GM21737 (cell line): ENCODE data around the gene PHPT1.

Experiments used
- ATAC-seq: cut with Tn5 transposase; IDR thresholded peaks from one replicate; pipeline ENCODE4 v1.9.1; 2021; ENCODE audit warnings: mild to moderate bottlenecking, moderate library complexity; ENCODE audit not compliant: unreplicated experiment

PHPT1 gene

DNA sequence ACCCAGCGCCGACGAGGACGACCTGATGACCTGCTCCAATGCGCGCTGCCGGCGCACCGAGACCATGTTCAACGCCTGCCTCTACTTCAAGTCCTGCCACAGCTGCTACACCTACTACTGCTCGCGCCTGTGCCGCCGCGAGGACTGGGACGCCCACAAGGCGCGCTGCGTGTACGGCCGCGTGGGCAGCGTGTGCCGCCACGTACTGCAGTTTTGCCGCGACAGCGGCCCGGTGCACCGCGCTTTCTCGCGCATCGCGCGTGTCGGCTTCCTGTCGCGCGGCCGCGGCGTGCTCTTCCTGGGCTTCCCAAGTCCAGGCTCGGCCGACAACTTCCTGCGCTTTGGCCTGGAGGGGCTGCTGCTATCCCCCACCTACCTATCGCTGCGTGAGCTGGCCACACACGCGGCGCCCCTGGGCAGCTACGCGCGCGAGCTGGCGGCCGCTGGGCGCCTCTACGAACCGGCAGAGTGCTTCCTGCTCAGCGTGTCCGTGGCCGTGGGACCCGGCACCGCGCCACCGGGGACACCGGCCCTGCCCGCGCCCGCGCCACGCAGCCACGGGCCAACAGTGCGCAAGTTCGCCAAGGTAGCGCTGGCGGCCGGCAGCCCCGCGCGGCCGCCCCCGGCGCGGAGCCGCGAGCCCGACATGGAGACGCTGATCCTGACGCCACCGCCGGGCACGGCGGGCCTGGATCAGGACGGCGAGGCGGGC, 2.7 kb upstream of the PHPT1 start:
- ATAC-seq, result no peak

GRCh38 chr9:136847088-136847825, 2.0 kb upstream of the PHPT1 start:
- no peak for ATAC-seq

DNA sequence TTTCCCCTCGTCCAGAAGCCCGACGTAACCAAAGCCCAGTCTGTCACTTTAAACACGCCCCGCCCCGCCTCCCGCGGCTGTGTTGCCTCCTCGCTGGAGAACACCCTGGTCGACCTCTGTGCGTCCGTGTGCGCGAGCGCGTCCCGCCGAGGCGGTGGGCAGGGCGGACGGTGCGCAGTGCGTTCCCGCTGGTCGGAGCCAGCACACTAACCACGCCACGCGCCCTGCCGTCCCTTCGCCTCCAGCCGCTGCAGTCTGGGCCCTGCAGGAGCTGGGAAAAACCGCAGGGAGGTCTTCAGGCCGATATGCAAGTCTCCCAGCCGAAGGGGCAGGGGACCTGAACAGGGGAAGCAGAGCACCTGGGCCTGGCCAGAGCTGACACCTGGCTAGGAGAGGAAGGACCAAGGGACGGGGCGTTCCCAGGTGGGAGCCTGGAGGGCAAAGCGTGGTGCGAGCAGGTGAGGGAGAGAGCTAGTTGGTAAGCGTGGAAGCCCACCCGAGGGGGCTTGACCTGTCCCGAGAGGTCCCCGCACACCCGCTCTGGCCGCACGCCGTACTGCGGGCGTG, 1.3 kb upstream of the PHPT1 start:
- ATAC-seq, result no peak

DNA sequence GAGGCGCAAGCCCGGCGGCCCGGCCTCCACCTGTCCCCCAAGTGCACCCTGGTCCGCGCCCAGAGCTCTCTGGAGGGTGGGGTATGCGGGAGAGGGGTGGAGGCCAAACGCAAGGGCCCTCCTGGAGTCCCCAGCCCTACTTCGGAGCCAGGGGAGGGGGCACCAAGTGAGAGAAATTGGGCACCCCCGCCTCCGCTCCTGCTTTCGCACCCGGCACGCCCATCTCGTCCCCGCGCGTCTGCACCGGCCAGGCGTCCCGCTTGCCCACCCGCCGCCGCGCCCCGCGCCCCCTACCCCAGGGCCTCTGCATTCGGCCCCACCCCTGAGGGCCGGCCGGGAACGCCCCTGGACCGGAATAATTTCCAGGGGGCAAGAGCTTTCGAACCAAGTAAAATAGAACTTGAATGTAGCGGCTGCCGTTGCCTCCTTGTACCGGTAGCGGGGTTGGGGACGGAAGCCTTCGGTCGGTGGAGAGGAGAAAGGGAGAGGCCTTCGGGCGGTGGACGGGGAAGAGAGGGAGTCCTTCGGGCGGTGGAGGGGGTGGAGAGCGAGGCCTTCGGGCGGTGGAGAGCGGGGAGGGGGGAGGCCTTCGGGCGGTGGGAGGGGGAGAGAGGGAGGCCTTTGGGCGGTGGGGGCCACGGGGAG, 694 bp upstream of the PHPT1 start:
- no peak for ATAC-seq

- ATAC-seq, result no peak
These were observed 1.0 kb downstream of the PHPT1 start for GRCh38 chr9:136849960-136850865.

GRCh38 chr9:136850866-136851775, 1.9 kb downstream of the PHPT1 start:
- ATAC-seq, result no peak

DNA sequence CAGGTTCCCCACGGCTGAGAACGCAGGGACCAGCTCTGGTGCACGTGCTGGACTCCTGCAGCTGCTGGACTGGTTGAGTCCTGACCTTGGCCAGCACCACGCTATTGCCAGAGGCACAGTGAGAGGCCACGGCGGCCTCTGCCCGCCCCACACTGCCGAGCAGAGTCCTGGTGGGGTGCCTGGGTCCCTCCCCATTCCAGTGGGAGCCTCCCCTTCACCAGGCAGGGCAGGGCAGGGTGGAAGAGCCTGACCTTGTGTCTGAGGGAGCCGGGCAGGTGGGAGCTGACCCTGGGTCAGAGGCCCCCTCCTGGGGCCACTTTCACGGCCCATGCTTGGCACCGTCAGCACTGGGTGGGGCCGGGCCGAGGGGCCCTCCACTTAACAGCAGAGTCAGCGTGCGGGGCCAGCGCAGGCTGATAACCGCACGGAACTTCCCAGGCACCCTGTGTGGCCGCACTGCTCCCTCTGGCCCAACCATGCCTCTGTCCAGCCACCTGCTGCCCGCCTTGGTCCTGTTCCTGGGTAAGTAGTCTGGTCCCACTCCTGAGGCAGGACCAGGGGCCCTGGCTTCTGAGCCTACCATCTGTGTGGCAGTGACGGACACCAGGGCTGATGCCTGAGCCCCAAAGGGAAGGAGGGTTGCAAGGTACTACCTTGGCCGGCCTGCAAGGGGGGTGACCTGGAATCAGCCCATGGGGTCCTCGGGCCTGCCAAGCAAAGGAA, 2.9 kb downstream of the PHPT1 start, which contains the start of gene MAMDC4:
TSS of gene MAMDC4 (plus strand) at position 406 of the 723 bp plus-strand sequence. CDS start at position 477, 71 bp downstream.
- no peak for ATAC-seq

DNA sequence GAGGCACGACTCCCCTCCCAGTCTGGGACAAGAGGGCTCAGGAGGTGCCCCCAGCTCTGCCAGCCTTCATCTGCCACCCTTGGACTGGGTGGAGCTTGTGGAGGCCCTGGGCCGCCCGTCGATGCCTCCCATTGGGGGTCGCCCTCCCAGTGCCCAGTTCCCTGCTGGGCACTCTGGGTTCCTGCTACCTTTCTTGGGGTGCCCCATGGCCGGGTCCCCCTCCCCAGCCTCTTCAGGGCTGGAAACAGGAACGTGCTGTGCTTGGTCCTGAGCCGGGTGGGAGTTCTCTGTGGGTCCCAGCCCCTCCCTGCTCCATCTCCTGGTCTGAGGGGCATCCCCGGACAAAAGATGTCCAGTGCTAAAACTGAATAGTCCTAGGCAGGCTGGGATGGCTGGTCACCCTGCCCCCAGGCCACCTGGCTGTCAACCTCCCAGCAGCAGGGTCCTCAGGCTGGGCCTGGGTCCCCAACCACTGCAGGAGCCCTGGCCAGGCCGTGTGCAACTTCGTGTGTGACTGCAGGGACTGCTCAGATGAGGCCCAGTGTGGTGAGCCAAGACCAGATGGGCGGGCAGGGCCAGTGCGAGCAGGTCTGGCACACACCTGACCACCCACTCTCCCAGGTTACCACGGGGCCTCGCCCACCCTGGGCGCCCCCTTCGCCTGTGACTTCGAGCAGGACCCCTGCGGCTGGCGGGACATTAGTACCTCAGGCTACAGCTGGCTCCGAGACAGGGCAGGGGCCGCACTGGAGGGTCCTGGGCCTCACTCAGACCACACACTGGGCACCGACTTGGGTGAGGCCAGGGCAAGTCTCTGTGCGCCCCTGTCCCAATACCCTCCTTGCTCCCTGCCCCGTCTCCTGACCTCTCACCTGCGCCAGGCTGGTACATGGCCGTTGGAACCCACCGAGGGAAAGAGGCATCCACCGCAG, 3.7 kb downstream of the PHPT1 start:
- ATAC-seq, result no peak

DNA sequence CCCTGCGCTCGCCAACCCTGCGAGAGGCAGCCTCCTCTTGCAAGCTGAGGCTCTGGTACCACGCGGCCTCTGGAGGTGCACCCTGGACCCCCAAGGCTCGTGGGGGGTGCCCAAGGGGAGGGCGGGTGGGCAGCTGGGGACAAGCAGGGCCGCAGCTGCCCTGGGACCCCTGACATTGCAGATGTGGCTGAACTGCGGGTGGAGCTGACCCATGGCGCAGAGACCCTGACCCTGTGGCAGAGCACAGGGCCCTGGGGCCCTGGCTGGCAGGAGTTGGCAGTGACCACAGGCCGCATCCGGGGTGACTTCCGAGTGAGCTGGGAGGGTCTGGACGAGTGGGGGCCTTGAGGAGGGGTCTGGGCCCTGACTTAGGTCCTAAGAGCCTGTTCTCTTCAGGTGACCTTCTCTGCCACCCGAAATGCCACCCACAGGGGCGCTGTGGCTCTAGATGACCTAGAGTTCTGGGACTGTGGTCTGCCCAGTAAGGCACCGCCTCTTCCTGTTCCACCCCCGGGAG, 4.4 kb downstream of the PHPT1 start:
- no peak for ATAC-seq

- no peak for ATAC-seq
These were observed 5.1 kb downstream of the PHPT1 start for GRCh38 chr9:136854113-136854841.

DNA sequence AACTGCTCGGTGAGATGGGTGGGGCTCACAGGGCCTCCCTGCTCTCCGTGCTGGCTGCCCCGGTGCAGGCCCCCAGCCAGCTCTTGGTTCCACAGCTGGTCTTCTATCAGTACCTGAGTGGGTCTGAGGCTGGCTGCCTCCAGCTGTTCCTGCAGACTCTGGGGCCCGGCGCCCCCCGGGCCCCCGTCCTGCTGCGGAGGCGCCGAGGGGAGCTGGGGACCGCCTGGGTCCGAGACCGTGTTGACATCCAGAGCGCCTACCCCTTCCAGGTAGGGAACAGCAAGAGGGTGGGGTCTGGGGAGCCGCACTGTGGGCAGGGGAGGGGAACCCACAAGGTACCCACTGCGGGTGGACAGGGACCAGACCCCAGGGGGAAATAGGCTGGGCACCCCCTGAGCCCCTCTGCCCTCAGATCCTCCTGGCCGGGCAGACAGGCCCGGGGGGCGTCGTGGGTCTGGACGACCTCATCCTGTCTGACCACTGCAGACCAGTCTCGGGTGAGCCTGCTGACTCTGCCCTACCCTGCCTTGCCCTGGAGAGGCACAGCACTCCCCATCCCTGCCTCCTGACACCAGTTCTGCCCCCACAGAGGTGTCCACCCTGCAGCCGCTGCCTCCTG, 5.7 kb downstream of the PHPT1 start:
- ATAC-seq, result no peak

GRCh38 chr9:136855461-136856078, 6.4 kb downstream of the PHPT1 start:
- ATAC-seq, result no peak

- no peak for ATAC-seq
These were observed 6.9 kb downstream of the PHPT1 start for GRCh38 chr9:136856079-136856476.

GRCh38 chr9:136856541-136857141, 7.4 kb downstream of the PHPT1 start:
- ATAC-seq, result no peak

- ATAC-seq, result no peak
These were observed 8.0 kb downstream of the PHPT1 start for GRCh38 chr9:136857166-136857565.
